ENCODE measurements around the gene MYOM3. TPM values are rescaled to one million over a fixed set of nuclear protein-coding genes. Genes with fewer than 3 reads are reported as not detected.
A peak's percentile ranks its signal among the peaks of the same experiment; 100 is the strongest.

MYOM3 gene
- total and polyA plus RNA-seq, 2 of the 13 experiments (the other 11 are each of a cell fraction or from before 2014, with no cell fraction given) = 5.8 to 15.3 TPM

- TF ChIP-seq ZSCAN30 (CRISPR knock-in tag; IDR thresholded peaks at IDR 0.05) (no peak), ATF7-NPFF (CRISPR knock-in tag; IDR thresholded peaks at IDR 0.05; ENCODE audit: low read depth) (peak; percentile 19), ZBTB7A (CRISPR knock-in tag; IDR thresholded peaks at IDR 0.05) (no peak), CC2D1A (CRISPR knock-in tag; IDR thresholded peaks at IDR 0.05) (no peak), ZNF781 (CRISPR knock-in tag; IDR thresholded peaks at IDR 0.05; ENCODE audit: borderline replicate concordance, not compliant biosample characterization) (peak; percentile 49), FOXM1 (CRISPR knock-in tag; IDR thresholded peaks at IDR 0.05) (no peak), SATB2 (CRISPR knock-in tag; IDR thresholded peaks at IDR 0.05) (no peak), KLF15 (CRISPR knock-in tag; IDR thresholded peaks at IDR 0.05; ENCODE audit: borderline replicate concordance) (no peak), ZNF678 (CRISPR knock-in tag; IDR thresholded peaks at IDR 0.05) (no peak), ZBTB25 (CRISPR knock-in tag; IDR thresholded peaks at IDR 0.05) (no peak), SP5 (CRISPR knock-in tag; IDR thresholded peaks at IDR 0.05; ENCODE audit: borderline replicate concordance, low read depth) (peak; percentile 43; the same call in 1 of the 2 replicates), HDAC1 (CRISPR knock-in tag; IDR thresholded peaks at IDR 0.05) (peak; percentile 65), ELF3 (CRISPR knock-in tag; IDR thresholded peaks at IDR 0.05) (peak; percentile 58), IKZF5 (CRISPR knock-in tag; IDR thresholded peaks at IDR 0.05) (no peak; the same call in 1 of the 2 replicates), MAFK (conservative IDR thresholded peaks at IDR 0.05 in 1 of 2, IDR thresholded peaks at IDR 0.05 in 1 of 2; ENCODE audit: low read length in 2 of 2) (no peak), MIXL1 (CRISPR knock-in tag; IDR thresholded peaks at IDR 0.05) (no peak), REXO4 (CRISPR knock-in tag; IDR thresholded peaks at IDR 0.05; ENCODE audit: borderline replicate concordance) (no peak), CHD2 (IDR thresholded peaks at IDR 0.05; ENCODE audit: low read depth, low read length) (no peak), RORA (CRISPR knock-in tag; IDR thresholded peaks at IDR 0.05) (no peak), ZNF234 (CRISPR knock-in tag; conservative IDR thresholded peaks at IDR 0.05) (no peak), ZNF704 (CRISPR knock-in tag; IDR thresholded peaks at IDR 0.05; ENCODE audit: borderline replicate concordance) (0 out of 2 replicates have a peak, but pooled peaks have one; percentile 38), ZNF577 (CRISPR knock-in tag; IDR thresholded peaks at IDR 0.05; ENCODE audit: borderline replicate concordance, low read depth) (no peak), MAFF (IDR thresholded peaks at IDR 0.05; ENCODE audit: low read depth, low read length) (no peak), ZNF564 (CRISPR knock-in tag; IDR thresholded peaks at IDR 0.05) (no peak), KMT2A (CRISPR knock-in tag; IDR thresholded peaks at IDR 0.05) (0 out of 2 replicates have a peak, but pooled peaks have one; percentile 11), PHF21A (CRISPR knock-in tag; IDR thresholded peaks at IDR 0.05) (peak; percentile 91), NFRKB (IDR thresholded peaks at IDR 0.05) (no peak)
- TF ChIP-seq, protein P1, sequence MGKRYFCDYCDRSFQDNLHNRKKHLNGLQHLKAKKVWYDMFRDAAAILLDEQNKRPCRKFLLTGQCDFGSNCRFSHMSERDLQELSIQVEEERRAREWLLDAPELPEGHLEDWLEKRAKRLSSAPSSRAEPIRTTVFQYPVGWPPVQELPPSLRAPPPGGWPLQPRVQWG (CRISPR knock-in tag; IDR thresholded peaks at IDR 0.05; ENCODE audit: borderline replicate concordance, low read depth) = no peak
Observed at GRCh38 chr1:24119859-24120756, 8.2 kb upstream of the MYOM3 start (continued).

Measured in HepG2 (cell line).